Hematopoietic multipotent progenitor cell treated with erythropoietin and hydrocortisone succinate and interleukin-3 and kit ligand, for 6 days (in vitro differentiated cells): Measurements from ENCODE around the gene NASP.

Experiments
- DNase-seq: peaks from one replicate; pipeline ENCODE4 v3.0.0-alpha.2; 2015

Gene NASP, protein sequence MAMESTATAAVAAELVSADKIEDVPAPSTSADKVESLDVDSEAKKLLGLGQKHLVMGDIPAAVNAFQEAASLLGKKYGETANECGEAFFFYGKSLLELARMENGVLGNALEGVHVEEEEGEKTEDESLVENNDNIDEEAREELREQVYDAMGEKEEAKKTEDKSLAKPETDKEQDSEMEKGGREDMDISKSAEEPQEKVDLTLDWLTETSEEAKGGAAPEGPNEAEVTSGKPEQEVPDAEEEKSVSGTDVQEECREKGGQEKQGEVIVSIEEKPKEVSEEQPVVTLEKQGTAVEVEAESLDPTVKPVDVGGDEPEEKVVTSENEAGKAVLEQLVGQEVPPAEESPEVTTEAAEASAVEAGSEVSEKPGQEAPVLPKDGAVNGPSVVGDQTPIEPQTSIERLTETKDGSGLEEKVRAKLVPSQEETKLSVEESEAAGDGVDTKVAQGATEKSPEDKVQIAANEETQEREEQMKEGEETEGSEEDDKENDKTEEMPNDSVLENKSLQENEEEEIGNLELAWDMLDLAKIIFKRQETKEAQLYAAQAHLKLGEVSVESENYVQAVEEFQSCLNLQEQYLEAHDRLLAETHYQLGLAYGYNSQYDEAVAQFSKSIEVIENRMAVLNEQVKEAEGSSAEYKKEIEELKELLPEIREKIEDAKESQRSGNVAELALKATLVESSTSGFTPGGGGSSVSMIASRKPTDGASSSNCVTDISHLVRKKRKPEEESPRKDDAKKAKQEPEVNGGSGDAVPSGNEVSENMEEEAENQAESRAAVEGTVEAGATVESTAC

DNA sequence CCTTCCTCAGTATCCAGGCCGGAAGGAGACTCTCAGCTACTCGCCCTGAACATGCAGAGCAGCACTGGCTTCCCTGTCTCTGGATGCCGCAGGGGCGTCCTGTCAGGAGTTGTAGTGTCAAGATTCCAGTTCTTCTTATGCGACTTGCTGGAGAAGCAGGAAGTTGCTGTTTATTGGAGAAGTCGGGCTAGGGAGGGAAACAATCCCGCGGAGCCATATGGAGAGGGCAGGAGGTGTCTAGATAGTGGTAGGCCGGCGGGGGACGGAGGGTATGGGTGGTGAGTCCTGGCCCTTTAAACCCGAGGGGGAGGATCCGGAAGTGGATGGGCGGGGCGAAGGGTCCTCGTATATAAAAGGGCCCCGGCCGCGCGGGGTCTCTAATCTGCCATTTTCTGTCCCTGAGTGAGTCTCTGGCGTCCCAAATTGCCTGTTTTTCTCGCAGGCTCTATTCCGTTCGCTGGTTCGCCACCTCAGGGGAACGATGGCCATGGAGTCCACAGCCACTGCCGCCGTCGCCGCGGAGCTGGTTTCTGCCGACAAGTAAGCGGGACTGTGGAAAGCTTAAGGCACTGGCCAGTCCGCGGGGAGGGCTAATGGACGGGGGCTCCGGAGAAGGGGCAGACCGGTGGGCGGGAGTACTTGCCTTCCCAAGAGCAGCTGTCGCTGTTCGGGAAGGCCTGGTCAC is at the start of gene NASP:
Gene NASP, plus strand, starts transcription at position 376 of the 685 bp plus-strand sequence. Its CDS starts 106 bp downstream, at position 482.
- peak; percentile 91 for DNase-seq

DNA sequence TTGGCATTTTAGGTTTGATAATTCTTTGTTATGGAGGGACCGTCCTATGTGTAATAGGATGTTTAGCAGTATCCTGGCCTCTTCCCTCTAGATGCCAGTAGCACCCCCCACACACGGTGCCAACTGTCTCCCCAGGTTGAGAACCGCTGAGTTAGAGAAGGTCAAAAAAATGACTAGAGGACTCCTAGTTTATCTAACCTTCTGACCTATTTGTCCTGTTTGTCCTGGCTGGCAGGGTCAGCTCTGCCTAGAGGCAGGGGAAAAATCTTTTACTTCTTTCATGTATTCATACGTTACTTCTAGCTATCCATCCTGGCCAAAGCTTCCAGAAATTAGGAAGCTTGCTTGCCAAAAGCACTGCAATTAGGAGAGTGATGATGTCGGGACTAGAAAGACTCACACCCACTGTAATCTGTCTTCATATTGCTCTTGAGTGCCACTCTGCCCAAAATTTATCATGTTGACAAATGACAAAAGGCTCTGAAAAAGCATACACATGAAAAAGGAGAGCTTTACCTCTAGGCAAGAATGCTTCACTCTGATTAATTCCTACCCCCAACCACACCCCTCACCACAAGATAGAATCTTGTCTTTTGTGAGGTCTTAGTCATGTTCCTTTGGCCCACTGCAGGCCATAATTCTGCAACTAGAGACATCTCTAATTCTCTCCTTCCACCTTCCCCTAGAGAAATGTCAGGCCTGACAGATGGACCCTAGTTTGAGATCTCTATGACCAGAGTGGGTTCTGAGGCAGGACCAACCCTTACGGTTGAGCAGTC is 47.7 kb upstream of the NASP start:
- peak; percentile 15 for DNase-seq

DNA sequence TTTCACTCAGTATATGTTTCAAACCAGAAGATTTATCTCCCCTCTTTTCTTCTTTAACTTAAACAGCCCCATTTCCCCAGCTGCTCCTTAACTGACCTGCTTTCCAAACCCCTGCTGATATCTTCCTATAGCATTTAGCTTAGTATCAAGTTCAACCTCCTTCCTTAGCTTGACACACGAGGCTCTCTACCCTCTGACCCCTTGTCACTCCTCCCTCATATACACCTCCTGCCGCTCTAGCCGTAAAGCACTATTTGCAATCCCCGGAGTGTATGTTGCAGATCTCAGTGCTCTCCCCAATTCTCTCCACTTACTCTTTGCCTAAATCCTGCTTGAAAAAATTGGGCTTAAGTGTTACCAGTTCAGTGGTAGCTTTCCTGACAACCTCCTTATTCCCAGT is 47.0 kb upstream of the NASP start:
- DNase-seq = no peak

DNA sequence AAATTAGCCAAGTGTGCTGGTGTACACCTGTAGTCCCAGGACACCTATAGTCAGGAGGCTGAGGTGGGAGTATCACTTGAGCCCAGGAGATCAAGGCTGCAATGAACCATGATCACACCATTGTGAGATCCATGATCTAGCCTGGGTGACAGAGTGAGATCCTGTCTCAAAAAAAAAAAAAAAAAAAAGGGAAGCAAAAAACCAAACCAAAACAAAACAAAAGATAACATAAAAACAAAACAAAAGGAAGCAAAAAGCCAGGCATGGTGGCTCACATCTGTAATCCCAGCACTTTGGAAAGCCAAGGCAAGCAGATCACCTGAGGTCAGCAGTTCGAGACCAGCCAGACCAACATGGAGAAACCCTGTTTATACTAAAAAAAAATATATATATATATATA is 42.6 kb upstream of the NASP start:
- DNase-seq = no peak

DNA sequence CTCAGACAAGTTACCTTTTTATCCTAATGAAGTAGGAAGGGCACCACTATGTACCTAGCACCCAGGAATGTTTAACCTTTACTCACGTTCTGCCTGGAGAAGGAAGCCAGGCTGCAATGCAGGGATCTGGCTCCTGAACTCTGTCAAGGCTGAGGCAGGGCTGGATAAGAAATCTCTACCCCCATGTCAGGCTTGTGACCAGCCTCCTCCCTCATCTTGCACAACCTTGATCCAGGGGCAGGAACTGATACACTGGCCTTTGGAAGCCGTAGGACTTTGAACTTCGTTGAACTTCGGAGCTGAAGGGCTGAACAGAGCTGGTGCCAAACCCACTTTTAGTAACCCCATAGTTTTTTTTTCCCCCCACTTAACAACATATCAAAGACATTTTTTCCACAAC is 41.2 kb upstream of the NASP start:
- DNase-seq = no peak

DNA sequence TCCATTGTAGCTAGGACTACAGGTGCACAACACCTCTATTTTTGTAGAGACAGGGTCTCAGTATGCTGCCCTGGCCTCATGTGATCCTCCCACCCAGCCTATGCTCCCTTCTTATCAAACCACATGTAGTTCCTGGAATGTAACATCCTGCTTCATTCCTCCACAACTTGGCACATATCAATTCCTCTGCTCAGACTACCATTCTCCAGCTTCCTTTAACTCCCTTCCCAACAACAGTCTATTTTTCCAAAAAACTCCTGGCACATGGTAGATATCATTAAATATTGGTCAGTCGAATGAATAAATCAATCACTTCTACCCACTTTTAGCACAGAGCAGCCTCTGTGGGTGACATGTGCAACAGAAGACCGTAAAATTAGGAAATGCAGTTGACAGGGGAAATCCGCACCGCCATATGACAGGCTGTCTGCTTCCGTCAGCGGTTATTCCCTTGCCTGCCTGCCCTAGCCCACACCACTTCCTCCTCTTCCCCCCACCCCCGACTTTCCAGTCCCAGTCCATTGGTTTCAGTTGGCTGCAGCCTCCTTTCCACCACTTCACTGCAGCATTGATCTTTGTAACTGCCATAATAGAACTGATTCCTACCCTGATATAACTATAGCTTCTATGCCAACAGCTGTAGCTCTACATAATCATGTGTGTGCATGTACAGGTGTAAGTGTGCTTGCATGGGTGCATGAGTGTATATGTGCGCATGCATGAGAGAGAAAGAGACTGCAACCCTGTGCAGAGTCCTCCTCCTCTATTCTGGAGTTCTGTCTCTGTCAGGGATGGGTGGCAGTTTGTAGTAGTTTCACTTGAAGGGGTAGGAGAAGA is 40.0 kb upstream of the NASP start:
- DNase-seq = peak; percentile 72

DNA sequence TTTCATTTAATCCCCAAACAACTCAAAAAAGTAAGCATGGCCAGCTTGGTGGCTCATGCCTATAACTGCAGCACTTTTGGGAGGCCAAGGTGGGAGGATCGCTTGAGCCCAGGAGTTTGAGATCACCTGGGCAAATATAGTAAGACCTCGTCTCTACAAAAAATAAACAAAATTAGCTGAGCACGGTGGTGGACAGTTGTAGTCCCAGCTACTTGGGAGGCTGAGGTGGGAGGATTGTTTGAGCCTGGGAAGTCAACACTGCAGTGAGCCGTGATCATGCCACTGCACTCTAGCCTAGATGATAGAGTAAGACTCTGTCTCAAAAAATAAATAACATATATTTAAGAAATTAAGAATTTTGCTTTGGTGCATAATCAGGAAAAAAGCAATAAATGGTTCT is 39.3 kb upstream of the NASP start:
- DNase-seq = no peak

DNA sequence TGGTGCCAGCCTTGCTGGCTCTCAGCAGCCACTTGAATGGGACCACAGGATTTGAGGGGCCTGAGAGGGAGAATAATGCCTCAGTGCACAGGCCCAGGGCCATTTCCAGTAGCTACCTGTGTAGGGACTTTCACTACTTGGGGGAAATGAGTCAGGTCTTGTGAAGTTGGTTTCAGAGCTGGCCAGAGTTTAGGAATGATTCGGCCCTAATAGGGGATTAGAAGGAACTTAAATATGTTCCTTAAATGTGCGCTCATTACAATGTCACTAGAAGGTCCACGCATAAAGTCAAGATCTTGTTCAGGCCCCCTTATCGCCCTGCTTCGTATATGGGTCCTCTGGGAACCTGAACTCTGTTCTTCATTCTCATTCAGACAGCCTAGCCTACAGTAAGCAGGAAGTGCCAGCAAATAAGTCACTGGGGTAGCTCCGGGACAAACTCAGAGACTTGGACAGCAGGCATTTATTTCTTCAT is 38.8 kb upstream of the NASP start:
- DNase-seq = no peak

DNA sequence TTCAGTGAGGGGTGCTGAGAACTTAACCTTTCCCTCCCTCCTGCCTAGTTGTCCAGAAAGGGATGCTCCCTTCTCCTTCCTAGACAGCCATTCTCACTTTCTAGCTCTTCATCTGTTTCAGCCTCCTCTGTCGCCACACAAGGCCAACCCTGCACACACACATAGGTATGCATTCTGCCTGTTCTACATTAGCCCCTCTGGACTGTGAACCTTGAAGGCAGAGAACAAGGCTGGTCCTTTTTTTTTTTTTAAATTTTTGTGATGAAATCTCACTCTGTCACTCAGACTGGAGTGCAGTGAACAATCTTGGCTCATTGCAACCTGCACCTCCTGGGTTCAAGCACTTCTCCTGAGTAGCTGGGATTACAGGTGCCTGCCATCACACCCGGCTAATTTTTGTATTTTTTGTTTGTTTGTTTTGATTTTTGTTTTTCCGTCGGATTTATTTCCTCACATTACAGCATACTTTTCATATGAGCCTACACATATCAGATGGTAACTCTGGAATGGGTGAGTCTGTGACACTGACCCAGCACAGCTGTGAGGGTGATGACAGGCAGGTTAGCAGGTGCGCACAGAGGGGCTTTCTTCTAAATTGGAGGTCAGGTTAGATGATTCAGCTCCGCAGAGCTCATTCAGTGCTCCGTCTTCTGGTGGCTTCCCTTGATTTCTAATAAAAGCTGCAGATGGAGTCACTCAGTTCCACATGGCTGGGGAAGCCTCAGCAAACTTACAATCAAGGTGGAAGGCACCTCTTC is 38.1 kb upstream of the NASP start:
- no peak for DNase-seq

DNA sequence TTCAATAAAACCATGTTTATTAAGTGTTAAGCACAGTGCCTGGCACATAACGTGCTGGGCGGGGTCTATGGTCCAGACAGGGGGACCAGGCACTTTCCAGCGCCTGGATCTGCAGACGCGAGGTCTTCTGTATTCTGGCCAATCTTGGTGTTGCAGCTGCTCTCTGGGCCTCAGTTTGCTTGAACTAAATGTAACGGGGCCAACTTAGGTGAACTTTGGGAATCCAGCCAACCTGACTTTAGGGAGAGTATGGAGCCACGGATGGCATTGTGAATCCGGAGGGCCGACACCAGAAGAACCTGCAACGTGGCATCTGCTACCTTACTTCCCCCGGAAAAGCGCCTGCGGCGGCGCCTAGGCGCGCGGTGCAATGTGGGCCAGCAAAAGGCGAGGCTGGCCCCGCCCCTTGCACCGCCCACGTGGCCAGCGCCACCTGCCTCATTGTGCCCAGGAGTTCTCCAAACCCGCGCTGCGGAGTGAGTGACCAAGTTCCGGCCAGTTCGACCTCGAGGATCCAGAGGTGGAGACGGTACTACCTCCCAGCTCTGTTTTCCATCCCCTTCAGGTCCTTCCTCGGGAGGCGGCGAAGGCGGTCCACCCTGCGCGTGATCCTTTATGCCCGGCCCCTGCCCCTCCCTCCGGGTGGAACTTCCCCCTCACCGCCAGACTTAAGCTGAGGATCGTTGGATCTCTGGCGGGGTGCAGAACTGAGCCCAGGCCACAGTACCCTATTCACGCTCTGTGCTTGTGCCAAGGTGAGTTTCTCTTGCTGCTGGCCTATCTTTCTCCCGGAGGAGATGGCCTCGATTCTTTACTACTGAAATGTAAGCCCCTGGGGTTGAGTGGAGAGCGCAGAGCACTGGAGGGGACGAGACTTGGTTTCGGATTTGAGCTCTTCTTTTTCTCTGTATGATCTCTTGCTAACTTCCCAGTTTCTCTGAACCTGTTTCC is 33.2 kb upstream of the NASP start, which contains the start of gene AKR1A1:
Gene AKR1A1, plus strand, starts transcription at position 426 of the 951 bp plus-strand sequence. CDS start 10,969 bp downstream, outside the sequence.
- DNase-seq = peak; percentile 94

DNA sequence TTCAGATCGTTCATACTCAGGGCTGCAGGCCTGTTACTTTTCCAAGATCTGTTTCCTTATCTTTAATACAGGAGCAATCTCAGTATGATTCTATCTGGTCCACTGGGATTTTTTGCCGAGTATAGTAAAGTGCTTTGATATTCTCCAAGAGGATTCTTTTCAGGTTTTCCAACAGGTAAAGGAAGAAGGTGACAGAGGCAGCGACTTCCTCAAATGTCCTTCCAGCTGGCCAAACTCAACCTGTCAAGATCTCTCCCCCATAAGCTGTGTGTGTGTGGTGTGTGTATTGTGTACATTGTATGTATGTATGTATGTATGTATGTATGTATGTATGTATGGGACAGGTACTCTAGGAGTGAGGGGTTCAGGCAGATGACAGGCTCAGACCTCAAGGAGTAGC is 32.2 kb upstream of the NASP start:
- no peak for DNase-seq

DNA sequence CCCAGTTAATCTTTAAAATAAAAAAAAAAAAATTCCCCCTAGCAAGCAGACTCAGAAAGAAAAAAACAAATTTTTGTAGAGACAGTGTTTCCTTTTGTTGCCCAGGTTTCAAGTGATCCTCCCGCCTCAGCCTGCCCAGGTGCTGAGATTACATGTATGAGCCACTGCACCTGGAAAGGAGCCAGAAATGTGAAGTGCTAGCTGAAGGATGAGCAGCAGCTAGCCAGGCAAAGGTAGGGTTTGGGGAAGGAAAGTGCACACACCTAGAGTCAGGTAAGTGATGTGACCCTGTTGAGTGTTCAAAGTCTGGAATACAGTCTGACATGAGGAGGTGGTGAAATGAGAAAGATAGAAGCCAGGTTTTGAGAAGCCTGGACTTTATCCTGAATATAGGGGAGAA is 31.5 kb upstream of the NASP start:
- DNase-seq = no peak

DNA sequence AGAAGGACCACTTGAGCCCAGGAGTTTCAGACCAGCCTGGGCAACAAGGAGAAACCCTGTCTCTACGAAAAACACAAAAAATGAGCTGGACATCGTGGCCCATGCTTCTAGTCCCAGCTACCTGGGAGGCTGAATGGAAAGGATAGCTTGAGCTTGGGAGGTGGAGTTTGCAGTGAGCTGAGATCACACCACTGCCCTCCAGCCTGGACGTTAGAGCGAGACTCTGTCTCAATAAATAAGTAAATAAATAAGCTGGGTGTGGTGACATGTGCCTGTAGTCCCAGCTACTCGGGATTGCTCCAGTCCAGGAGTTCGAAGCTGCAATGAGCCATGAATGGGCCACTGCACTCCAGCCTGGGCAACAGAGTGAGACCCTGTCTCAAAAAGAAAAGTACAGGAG is 29.6 kb upstream of the NASP start:
- no peak for DNase-seq

DNA sequence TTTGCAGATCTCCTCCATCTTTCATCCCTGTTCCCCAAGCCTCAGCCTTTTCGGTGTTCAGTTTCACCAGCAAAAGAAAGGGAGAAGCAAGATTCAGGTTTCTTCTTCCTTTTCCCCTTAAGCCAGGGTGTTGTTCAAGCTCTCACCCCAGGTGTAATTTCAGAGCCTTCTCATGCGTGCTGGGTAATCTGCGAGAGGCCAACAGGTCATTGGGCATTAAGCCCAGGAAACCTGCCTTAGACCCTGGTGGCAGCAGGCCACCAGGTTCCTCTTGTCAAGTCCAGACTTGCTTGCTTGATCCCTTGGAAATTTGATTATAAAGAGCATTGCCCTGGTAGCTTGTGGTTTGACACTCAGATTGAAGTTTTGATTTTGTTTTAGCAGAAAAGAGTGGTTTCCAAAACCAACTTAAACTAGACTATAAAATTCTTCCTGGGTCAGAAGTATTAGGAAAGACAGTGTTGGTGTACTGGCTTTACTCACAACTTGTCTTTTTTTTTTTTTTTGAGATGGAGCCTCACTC is 26.4 kb upstream of the NASP start:
- DNase-seq = no peak

DNA sequence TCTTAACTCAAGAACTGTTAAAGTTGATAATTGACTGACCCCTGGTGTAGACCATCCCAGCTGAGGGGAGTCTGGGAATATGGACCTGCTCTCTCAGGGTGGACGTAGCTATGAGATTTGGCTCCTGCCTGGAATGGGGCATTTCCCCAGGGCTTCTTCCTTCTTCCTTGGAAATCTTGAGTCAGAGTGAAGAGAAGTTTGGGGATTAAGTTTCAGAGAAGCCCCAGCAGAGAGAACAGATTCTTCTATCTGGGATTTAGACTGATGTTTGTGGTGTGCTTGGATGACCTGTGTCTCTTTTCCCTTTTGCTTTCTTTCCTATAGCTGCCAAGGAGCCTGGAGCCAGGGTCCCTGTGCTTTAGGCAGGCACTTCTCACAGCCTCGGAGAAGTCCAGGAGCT is 20.0 kb upstream of the NASP start:
- no peak for DNase-seq

DNA sequence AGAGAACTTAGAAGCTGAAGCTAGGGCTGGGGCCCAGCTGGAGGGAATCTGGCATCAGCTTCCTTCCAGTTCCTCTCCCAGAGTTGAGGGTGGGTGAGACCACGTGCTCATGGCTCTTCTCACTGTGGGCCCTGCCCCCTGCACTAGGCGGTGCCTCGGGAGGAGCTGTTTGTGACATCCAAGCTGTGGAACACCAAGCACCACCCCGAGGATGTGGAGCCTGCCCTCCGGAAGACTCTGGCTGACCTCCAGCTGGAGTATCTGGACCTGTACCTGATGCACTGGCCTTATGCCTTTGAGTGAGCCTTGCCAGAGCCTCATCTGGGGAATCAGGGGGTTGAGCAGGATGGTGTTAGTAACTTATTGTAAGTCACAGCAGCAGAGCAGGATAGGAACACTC is 17.1 kb upstream of the NASP start:
- DNase-seq = no peak

DNA sequence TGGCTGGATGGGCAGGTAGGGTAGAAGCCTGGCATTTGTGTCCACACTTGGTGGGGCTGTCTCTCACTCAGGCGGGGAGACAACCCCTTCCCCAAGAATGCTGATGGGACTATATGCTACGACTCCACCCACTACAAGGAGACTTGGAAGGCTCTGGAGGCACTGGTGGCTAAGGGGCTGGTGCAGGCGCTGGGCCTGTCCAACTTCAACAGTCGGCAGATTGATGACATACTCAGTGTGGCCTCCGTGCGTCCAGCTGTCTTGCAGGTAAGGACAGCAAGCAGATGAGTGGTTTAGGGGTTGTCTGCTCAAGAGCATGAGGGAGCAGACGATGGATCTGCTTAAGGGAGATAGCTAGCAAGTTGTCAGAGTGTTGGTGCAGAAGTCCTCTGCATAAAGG is 15.9 kb upstream of the NASP start:
- no peak for DNase-seq

DNA sequence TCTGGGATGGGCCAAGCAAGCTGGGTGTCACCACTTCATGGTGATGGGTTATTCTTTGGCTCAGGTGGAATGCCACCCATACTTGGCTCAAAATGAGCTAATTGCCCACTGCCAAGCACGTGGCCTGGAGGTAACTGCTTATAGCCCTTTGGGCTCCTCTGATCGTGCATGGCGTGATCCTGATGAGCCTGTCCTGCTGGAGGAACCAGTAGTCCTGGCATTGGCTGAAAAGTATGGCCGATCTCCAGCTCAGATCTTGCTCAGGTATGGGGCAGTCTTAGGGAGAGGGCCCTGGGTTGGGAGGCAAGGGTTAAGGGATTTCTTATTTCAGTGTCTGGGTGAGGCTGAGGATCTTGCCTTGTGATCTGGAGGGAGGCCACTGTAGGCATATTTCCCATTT is 15.4 kb upstream of the NASP start:
- no peak for DNase-seq

DNA sequence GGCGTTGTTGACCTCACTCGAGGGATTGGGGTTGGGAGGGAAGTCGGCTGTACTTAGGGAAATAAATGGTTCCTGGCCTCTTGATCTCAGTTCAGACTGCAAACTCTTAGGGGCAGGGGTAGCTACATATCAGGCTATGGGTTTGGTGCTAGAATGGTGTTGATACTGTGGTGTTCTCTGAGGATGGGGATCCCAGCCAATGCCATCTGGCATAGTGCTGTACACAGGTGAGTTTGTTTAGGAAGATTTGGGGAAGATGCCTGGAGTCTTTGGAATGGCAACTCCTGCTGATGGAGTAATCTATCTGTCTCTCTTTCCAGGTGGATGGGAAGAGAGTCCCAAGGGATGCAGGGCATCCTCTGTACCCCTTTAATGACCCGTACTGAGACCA is 14.3 kb upstream of the NASP start:
- DNase-seq = no peak
